Kidney tubule cell (primary cell): Measurements from ENCODE around the gene MAD1L1.
"Not testable (repeated sequence)": the region's sequence is repeated elsewhere in the genome, so short reads cannot be mapped to it uniquely, and the experiment has no call there.

Experiments
- DNase-seq: peaks from one replicate; pipeline ENCODE4 v3.0.0-alpha.2; 2018; ENCODE audit warnings: low spot score

Gene MAD1L1

DNA sequence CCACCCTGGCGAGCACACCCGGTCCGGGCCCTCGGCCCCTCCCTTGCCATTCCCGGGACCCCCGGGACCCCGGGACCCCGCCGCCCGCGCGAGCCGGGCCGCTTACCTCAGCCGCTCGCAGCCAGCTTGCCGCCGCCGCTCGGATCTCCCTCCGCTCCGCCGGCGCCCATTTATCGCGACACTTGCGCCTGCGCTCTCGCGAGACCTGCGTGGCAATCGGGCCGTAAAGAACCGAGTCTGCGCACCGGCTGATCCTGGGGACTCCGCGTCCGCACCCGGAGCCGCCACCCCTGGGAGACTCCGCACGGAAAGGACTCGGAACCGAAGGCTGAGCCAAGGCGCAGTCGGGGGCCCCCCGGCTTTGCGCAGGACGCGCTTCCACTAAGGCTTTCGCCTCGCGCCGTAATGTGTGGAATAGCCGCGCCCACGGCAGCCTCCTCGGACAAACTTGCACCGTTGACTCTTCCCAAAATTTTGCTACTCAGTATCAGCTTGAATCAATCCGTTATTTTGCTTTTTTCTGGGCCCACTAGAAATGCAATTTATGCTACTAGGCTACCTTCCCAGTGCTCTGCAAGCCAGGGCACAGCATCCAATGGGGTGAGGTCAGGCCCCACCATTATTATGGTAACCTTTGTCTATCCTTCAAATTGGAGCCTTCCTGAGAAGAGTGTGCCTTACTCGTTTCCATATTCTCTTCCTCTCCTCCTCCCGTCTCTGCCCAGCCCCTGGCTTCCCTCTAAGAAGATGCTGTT, at the start of gene MAD1L1:
Gene MAD1L1, minus strand, starts transcription at position 180 of the 755 bp plus-strand sequence. CDS start 2,812 bp downstream, outside the sequence.
- DNase-seq: peak; percentile 89

DNA sequence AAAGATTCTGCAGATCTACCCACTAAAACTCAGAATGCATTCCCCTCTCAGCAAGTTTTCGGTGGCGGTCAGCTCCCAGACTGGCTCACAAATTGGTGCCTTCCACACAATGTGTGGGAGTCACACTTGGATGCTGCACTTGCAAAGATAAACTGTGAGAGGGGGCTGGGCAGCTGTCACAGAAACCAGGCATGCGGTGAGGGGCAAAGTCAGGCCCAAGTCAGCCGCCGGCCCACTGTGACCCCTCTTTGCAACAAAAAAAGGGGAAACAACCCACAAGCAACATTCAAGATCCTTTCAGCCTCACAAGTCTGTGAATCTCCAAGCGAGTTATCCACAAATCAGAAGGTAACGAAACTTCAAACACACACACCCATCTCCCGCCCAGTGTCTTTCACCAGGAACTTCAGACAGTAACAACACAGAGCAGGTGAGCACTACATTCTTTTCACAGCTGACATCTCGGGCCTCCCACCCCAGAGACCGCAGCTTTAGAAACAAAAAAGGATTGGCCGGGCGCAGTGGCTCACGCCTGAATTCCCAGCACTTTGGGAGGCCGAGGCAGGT, 49.5 kb upstream of the MAD1L1 start:
- no peak for DNase-seq

DNA sequence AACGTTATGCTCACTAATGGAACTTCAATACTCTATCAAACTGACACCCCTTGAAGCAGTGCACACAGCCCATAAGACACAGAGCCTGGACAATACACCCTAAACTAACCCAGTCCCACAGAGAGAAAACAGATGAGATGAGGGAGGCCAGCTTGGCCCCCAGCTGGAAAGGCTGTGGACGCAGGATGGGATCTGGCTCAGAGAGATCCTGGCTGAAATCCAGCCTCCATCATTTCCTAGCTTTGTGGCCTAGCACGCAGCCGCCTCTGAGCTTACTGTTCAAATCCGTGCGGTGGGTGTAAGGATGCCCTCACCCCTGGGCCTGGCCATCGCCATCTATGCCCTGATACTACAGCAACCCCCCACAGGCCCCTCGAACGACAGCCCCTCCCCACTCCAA, 48.8 kb upstream of the MAD1L1 start:
- DNase-seq: no peak

DNA sequence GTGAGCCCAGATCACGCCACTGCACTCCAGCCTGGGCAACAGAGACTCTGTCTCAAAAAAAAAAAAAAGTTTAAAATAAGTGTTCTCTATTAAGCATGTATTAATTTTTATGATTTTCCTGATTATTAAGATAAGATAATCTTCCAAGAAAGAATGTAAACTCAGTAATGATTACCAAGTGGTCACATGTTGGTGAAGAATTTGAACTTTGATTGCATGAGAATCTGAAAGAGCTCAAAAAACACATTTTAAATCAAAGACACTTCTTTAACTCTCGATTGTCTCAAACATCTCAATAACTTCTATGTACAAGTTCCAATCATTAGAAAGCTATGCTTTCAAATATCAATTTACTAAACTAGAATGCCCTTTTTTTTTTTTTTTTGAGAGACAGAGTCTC, 47.7 kb upstream of the MAD1L1 start:
- DNase-seq: no peak

DNA sequence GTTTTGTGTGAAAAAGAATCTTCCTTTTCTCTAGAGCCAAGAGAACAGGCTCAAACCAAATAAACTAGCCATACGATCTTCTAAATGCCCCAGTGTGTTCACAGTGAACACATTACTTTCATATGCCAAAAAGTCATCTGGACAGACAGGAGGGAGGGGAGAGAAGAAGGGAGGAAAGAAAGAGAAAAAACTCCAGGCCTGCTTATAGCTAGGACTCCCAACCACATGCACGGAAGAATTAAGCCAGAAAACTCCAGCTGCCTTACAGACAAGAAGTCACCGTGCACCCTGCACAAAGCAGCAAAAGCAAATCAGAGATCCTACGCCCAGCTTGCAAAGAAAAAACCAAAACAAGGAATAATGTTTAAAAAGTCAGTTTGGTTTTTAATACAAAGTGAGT, 47.2 kb upstream of the MAD1L1 start:
- no peak for DNase-seq

DNA sequence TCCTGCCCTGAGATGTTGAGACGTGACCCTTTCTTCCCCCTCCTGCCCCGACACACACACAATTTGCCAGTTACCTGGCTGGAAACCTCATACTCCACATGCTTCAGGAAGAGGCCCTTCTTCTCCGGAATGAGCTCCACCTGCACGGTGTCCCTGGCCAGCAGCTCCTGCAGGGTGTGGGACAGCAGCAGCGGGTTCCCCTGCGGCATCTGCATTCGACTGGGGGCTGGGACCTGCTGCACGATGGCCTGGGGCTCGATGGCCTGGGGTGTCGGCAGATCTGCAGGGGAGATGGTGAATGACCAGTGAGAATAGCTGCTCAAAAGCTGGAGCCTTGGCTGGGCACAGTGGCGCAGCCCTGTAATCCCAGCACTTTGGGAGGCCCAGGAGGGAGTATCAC, 45.3 kb upstream of the MAD1L1 start:
- DNase-seq: no peak

DNA sequence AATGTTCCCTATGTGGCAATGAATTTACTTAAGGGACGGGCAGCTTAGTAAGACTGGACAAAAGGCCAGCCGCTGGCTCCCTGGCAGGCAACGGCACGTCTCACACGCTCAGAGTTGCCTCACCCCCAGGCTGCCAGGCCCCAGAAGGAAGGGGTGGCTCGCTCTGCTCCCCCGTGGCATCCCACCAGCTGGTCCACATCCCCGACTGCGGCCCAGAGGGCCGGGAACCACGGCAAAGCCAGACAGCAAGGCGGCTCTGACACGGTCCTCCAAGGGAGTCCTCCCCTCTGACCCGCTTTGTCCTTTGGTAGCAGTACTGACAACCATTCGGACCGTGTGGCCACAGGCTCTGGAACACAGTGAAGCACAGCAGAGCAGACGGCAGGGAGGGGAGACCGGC, 43.4 kb upstream of the MAD1L1 start:
- DNase-seq: no peak

DNA sequence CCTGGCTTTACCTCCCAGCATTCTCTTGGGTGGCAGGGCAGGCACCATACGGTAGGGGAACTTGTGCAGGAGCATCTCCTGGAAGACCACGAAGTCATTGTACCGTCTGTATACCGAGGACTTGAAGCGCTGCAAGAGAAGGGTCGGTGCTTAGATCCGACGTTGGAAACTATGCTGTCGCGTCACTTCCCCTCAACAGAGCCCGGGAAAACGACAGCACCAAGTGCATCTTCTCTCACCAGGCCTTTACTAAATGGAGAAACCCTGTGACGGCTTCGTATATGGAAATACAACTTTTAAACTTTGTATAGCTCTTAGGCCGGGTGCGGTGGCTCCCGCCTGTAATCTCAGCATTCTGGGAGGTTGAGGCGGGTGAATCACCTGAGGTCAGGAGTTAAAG, 42.4 kb upstream of the MAD1L1 start:
- DNase-seq: no peak

DNA sequence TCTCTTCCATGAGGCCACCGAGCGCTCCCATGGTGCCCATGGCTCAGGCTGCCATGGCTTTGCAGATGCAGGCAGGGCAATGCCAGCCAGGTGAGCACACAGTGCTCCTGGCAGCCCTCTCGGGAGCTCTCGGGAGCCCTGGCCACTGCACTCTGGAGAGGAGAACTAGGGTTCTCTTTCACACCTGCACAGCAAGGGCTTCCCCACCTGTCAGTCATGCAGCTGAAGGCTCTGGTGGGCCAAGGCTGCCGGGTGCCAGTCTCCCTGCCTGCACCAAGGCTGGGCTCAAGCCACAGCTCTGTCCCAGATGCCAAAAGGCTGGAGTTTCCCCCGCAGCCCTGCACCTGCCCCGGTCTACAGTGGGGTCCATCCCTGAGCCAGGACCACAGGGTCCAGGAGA, 41.9 kb upstream of the MAD1L1 start:
- no peak for DNase-seq

DNA sequence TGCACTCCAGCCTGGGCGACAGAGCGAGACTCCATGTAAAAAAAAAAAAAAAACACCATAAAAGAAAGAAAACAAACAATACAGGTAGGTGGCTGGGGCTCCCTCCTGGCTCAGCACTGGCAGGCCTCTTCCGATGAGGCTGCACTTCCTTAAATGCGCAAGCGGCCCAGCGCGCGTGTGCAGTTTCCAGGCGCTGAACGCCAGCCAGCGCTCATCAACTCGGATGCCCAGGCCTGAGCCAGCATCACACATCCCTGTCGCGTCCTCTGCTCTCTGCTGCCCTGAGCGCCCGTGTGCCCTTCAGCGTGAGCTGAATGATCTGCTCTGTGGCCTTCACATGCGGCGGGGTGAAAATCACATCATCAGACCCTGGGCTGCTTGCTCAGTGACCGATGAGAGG, 41.1 kb upstream of the MAD1L1 start:
- no peak for DNase-seq

DNA sequence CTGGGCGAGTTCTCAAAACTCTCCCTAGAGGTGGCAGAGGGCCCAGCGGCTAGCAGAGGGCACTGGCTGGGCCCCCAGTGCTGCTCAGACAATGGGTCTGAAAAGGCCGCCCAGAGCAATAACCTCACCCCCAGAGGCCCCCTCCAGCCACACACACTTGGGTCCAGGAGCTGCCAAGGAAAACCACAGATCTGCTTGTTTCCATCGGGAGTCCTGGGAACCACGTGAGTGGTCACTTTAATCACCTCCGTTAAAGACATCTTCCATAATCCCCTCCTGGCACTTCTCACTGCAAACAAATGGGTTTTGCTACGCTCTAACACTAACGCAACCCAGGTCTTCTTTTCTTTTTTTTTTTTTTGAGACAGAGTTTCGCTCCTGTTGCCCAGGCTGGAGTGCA, 39.3 kb upstream of the MAD1L1 start:
- DNase-seq: no peak

DNA sequence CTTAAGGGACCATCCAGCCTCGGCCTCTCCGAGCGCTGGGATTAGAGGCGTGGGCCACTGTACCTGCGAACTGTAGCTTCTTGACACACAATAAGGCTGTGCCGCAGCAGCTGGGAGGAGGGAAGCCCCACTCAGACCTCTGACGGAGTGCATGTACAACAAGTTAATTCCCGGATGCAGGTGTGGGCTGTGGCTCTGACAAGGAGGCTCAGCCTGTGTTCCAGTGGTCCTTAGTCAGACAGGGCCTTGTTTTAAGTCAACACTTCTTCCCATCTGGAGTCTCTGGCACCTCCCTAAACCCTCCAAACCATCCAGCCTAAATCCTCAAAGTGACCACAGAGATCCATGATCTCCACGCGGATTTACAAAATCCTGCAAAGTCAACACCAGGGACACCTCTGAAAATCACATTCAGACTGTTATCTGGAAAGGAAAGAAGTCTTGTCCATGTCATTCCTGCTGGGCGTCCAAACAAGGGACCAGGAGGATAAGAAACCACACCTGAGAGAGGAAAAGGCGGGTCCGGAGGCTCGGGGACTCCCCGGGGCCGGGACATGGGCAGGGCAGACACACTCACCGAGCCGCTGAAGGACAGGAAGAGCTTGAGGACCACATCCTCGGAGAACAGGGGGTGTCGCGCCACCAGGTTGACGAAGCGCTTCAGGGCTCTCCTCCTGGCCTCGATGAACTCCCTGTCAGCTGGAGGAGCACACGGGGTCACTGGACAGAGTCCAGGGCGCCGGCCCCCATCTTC, 38.7 kb upstream of the MAD1L1 start:
- DNase-seq: no peak

DNA sequence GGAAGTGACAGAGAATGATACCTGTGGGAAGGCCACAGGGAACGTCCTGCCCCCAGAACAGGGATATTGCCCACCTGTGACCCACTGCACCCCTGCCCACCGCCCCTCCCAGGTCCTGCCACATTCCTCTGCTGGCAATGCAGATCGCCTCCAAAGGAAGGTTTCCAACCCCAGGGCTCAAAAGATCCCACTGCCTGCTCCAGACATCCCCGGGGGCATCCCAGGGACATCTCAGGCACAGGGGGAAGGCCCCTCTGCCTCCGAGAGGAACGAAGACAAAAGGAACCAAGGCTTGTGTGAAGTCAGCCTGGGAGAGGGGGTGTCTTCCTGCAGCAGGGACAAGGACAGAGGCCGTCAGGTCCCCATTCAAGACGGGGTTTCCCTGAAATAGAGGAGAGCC, 37.8 kb upstream of the MAD1L1 start:
- DNase-seq: no peak

DNA sequence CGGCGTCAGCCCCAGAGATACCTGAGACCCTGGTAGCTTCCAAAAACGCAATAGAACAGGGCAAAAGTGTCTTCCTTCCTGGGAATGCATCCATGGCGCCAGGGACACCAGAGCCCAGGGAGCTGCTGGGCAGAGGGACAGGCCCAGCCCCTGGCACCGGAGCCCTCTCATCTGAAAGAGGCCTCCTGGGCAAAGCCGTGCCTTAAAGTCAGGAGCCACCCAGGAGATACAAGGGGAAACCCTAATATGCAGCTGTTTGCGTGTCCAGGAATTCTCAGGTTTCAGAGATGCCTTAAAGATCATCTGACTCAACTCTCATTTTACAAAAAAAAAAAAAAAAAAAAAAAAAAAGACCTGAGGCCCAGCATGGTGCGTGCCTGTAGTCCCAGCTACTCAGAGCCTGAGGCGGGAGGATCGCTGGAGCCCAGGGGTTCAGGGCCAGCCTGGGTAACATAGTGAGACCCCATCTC, 37.3 kb upstream of the MAD1L1 start:
- DNase-seq: no peak

DNA sequence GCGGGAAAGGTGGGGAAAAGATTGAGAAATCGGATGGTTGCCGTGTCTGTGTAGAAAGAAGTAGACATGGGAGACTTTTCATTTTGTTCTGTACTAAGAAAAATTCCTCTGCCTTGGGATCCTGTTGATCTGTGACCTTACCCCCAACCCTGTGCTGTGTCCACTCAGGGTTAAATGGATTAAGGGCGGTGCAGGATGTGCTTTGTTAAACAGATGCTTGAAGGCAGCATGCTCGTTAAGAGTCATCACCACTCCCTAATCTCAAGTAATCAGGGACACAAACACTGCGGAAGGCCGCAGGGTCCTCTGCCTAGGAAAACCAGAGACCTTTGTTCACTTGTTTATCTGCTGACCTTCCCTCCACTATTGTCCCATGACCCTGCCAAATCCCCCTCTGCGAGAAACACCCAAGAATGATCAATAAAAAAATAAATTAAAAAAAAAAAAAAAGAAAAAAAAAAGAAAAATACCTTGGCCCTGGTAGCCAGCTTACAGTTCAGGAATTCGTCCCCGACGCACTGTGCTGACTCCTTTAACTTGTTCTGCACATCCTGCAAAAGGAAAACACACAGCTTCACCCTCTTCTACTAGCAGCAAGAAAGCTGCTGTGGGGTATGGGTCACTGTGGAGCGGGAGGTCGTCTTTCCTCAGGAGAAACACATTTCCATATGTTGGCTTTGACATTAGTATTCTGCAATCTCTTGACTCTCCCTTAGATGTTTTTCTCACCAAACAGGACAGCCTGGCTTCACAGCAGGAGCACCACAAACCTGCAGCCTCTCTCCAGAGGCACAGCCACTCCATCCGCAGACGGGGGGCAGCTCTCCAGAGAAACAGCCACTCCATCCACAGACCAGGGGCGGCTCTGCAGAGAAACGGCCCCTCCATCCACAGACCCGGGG, 36.6 kb upstream of the MAD1L1 start:
- not testable (repeated sequence) for DNase-seq

DNA sequence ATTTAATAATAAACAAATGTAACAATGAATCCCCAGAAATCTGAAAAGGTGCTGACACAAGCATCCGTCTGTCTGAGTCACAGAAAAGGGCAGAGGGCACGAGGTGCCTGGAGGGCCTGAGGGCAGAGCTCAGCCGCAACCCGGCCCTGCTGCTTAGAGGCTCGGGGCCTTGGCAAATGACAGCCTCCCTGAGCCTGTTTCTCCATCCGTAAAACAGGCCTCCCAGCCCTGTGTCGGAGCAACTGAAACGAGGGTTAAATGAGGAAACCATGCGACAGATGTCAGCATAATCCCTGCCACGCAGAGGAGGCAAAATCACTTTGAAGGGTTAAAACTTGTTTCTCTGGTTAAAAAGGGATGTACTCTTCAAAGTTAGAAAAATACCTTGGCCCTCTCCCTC, 34.2 kb upstream of the MAD1L1 start:
- DNase-seq: no peak

DNA sequence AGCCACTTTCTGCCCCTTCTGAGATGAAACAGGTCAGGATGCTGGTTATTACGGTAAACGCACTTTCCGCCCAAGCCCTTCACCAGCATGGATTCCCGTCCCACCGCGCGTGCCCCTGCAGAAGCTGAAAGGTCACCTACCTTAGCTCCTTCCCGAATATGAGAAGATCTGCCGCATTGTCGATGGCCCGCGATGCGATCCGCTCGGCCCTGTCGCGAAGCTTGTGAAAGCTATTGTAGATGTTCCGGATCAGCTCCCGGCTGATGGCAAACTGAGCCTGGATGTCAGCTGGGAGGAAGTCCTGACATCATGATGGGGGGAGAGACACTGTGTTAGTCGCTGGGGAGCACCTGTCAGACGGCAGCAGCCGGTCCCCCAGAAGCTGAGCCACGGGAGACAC, 31.4 kb upstream of the MAD1L1 start:
- no peak for DNase-seq

DNA sequence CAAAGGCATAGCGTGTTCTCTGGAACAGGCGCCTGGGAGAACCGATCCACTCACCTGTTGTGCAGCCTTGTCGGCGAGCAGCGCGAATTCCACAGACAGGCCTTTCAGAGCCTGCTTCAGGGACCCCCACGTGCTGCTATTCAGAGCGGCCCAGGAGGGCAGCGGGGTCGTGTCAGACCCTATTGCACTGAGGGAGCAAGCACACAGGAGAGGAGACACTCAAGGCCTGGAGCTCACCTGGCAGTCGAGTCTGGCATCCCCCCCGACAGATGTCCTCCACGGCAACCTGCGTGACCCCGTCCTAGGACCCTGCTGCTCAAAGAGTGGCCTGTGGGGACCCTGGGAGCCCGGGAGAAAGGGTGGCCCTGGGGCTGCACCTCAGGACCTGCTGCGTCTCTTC, 30.4 kb upstream of the MAD1L1 start:
- no peak for DNase-seq

DNA sequence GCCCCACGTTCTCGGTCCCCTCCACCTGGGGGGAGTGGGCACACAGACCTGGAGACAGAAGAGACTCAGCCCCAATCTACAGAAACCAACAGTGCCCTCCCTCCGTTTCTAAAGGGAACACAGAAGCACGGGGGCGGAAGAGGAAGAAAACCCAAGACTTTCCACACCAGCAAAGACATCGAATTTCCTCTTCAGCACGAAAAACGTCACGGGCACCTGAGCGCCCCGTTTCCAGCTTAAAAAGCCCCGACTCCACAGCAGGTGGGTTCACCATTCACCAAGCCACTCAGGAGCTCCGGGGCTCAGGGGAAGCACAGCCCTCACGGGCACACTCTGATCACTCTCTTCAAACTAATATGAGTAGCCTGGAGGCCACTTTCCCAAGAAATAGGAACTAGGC, 28.9 kb upstream of the MAD1L1 start:
- DNase-seq: no peak

DNA sequence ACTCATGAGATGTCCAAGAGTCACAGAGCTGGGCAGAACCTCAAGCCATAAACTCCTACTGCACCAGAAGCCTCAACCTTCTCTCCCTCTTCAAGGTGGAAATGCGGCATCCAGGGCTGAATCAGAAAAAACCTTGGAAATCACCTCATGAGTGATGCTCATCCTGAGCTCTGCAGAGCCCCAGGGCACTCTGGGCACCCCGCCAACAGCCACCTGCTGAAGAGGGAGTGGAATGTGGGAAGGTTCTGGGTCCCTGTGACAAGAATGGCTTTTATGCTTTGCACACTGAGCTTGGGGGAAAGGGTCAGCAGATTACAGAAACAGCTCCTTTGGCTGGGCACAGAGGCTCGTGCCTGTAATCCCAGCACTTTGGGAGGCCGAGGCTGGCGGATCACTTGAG, 28.1 kb upstream of the MAD1L1 start:
- peak; percentile 89 for DNase-seq

DNA sequence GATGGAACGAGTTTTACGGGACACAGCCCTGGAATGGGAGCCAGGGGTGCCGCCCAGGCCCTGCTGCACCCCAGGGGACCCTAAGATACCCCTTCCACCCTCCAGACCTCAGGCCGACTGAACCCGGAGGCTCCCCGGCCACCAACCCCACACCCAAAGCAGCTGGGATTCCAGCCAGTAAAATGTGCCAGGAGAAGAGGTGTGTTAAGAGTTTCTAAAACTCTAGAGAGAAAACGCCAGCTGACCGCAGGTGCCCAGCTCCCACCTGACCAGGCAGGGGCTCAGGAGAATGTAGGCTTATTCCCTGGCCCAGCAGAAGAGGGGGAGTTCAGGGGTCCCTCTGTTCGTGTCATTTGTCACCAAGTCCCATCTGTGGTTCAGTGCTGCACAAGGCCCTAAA, 26.7 kb upstream of the MAD1L1 start:
- no peak for DNase-seq

DNA sequence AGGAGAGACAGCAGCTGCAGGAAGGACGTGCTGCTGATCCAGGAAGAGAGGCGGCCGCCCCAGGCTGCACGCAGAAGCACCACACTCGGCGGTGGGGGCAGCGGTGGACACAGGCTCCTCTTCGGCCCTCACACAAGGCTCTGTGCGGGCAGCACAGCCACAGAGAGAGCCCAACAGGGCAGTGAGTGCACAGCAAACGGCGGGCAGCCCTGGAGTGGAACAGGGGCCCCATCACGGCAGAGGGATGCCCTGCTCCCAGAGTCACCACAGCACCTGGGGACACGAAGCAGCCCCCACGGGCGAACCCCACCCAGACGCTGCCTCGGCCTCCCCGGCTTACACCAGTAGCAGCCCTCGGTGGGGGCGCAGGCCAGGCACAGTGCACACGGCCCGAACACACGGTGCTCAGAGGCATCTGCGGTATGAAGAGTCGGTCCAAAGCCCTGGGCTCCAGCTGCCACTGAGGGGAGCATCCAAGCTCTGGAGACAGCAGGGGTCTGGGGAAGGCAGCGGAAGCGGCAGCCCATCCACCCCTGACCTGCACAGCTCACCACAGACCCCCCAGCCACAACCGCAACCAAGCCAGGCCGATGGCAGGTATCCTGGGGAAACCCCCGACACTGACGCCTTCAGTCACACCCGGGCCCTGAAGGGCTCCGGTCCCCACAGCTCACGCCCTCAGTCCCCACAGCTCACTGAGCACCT, 26.1 kb upstream of the MAD1L1 start:
- no peak for DNase-seq
